GM13976 (cell line): ENCODE data around the gene BCAP29.

Experiments
- DNase-seq: peaks from one replicate; pipeline ENCODE4 v3.0.0; 2012; ENCODE audit warnings: low spot score
- CTCF ChIP-seq: IDR thresholded peaks from 2 replicates; pipeline ENCODE4 v1.5.1; 2012; ENCODE audit warnings: borderline replicate concordance, mild to moderate bottlenecking; ENCODE audit not compliant: insufficient read depth; ENCODE audit errors: extremely low read depth, missing control alignments, control extremely low read depth
- in situ Hi-C: fragments of 300-500 bp; cut with MboI; formaldehyde crosslinking; loops from one replicate; pipeline ENCODE4 v1.12.0; 2022; ENCODE audit warnings: low sequenced_read_pairs, mixed read lengths, inconsistent platforms; ENCODE audit not compliant: unreplicated experiment

The BCAP29 gene

GRCh38 chr7:107660381-107661080 lies 80.5 kb downstream of the BCAP29 start, which contains the start of gene SLC26A4:
SLC26A4 (plus strand) TSS chr7:107660828; CDS start chr7:107661642, 814 bp downstream.
- in situ Hi-C loops: no loop called here
- DNase-seq: peak; percentile 42
- no peak for TF ChIP-seq CTCF

DNA sequence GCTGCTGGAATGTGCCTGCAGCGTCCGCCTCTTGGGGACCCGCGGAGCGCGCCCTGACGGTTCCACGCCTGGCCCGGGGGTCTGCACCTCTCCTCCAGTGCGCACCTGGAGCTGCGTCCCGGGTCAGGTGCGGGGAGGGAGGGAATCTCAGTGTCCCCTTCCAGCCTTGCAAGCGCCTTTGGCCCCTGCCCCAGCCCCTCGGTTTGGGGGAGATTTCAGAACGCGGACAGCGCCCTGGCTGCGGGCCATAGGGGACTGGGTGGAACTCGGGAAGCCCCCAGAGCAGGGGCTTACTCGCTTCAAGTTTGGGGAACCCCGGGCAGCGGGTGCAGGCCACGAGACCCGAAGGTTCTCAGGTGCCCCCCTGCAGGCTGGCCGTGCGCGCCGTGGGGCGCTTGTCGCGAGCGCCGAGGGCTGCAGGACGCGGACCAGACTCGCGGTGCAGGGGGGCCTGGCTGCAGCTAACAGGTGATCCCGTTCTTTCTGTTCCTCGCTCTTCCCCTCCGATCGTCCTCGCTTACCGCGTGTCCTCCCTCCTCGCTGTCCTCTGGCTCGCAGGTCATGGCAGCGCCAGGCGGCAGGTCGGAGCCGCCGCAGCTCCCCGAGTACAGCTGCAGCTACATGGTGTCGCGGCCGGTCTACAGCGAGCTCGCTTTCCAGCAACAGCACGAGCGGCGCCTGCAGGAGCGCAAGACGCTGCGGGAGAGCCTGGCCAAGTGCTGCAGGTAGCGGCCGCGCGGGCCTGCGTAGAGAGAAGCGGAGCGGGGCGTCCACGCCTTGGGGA lies 81.2 kb downstream of the BCAP29 start:
- in situ Hi-C loops: no loop called here
- DNase-seq: peak; percentile 63
- TF ChIP-seq CTCF: peak; percentile 37

DNA sequence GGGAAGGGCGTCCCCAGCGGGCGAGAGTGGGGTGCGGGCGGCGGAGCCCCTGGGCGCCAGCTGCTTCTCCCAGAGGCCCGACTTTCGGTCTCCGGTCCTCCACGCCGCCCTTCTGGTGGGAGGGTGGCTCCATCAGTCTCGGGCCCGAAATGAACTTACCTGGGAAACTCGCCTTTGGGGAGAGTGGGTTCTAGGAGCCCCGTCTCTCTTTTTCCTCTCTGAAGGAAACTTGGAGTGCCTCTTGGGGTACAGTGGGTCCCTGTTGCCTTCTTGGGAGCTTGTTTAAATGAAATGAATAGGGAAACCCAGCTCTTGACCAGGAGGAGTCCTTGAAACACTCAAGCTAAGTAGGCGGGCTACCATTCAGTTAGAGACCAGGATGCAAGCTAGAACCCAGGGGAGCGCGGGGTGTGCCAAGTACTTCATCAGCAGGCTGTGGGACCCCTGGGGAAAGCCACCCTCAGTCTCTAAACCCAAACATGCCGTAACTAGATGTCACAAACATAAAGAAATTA lies 81.9 kb downstream of the BCAP29 start:
- in situ Hi-C loops: no loop called here
- no peak for DNase-seq
- TF ChIP-seq CTCF: no peak

DNA sequence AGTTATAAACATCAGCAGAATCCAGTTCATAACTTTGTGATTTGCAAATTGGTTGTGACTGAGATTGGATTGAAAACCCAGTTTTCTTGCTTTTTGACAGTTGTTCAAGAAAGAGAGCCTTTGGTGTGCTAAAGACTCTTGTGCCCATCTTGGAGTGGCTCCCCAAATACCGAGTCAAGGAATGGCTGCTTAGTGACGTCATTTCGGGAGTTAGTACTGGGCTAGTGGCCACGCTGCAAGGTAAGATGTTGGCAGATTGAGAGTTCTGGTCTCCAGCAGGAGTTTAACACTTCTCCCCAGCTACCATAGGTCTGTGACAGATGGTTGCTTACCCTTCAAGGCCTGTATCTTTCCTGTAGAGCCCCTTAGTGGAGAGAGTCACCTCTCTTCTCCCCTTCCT lies 83.2 kb downstream of the BCAP29 start:
- DNase-seq: no peak
- TF ChIP-seq CTCF: no peak
- in situ Hi-C loops: no loop called here

GRCh38 chr7:107666790-107667189 lies 86.7 kb downstream of the BCAP29 start:
- in situ Hi-C loops: no loop called here
- no peak for DNase-seq
- no peak for TF ChIP-seq CTCF

GRCh38 chr7:107667341-107667740 lies 87.3 kb downstream of the BCAP29 start:
- in situ Hi-C loops: no loop called here
- no peak for DNase-seq
- TF ChIP-seq CTCF: no peak
